Sigmoid colon (tissue), 4 donors: ENCODE measurements around the gene GJB4.

ENCODE experiments used
- EP300 ChIP-seq, 4 donors: sonication (generic); formaldehyde crosslinking; IDR thresholded peaks; one replicate each; pipeline ENCODE4 v1.6.1; 2017; ENCODE audit warnings: antibody characterized with exemption in 4 of 4
- POLR2A ChIP-seq, 2 donors: fragments of 450-650 bp; IDR thresholded peaks; one replicate each; pipeline ENCODE4 v1.6.1; 2016; ENCODE audit warnings: antibody characterized with exemption in 2 of 2, mild to moderate bottlenecking in 2 of 2, moderate library complexity in 2 of 2
- TF ChIP-seq, protein P1 (sequence below), 4 experiments: fragments of 450-650 bp in 3 of 4; fragments of 200-600 bp in 1 of 4; IDR thresholded peaks; one replicate each; pipeline ENCODE4 v1.5.1; 2016 to 2019; ENCODE audit warnings: antibody characterized with exemption in 4 of 4, mild to moderate bottlenecking in 3 of 4, moderate library complexity in 2 of 4

GRCh38 chr1:34744851-34745250 lies 14.7 kb upstream of the GJB4 start:
- TF ChIP-seq POLR2A (IDR thresholded peaks at IDR 0.05) (no peak), EP300 (IDR thresholded peaks at IDR 0.05) (no peak)
- TF ChIP-seq, protein P1, sequence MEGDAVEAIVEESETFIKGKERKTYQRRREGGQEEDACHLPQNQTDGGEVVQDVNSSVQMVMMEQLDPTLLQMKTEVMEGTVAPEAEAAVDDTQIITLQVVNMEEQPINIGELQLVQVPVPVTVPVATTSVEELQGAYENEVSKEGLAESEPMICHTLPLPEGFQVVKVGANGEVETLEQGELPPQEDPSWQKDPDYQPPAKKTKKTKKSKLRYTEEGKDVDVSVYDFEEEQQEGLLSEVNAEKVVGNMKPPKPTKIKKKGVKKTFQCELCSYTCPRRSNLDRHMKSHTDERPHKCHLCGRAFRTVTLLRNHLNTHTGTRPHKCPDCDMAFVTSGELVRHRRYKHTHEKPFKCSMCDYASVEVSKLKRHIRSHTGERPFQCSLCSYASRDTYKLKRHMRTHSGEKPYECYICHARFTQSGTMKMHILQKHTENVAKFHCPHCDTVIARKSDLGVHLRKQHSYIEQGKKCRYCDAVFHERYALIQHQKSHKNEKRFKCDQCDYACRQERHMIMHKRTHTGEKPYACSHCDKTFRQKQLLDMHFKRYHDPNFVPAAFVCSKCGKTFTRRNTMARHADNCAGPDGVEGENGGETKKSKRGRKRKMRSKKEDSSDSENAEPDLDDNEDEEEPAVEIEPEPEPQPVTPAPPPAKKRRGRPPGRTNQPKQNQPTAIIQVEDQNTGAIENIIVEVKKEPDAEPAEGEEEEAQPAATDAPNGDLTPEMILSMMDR (IDR thresholded peaks at IDR 0.05) = no peak
